MCF 10A (cell line): ENCODE measurements around the gene NAT8L. TPM values are rescaled to one million over a fixed set of nuclear protein-coding genes. Genes with fewer than 3 reads are reported as not detected.
"Not testable (repeated sequence)": the region's sequence is repeated elsewhere in the genome, so short reads cannot be mapped to it uniquely, and the experiment has no call there.

Experiments used
- BruUV-seq: library from RNA; stranded (reverse); fragments of 400-500 nt; replicated peaks from 2 replicates; lab custom pipeline; 2021; lab: Mats Ljungman, UMichigan
- CTCF ChIA-PET: fragments of 300-600 bp; sonication (Branson Sonifier 250); formaldehyde crosslinking; extraction: SDS; loops from one replicate; lab custom pipeline; 2021; ENCODE audit warnings: antibody characterized with exemption, inconsistent platforms; lab: Yijun Ruan, JAX
- POLR2A ChIA-PET: fragments of 300-600, 350-650 bp; sonication (Branson Sonifier 250); formaldehyde crosslinking; extraction: SDS; loops from one replicate; lab custom pipeline; 2020; ENCODE audit warnings: antibody characterized with exemption, inconsistent platforms; lab: Yijun Ruan, JAX
- DNase-seq: peaks from one replicate; pipeline ENCODE4 v3.0.0-alpha.2; 2018; ENCODE audit not compliant: unreplicated experiment
- H3K27ac Mint-ChIP-seq: one replicate; pipeline ENCODE4 v1.8.0; 2022; ENCODE audit warnings: mild to moderate bottlenecking, low read depth, mixed read lengths; ENCODE audit not compliant: unreplicated experiment
- H3K27me3 Mint-ChIP-seq: one replicate; pipeline ENCODE4 v1.8.0; 2022; ENCODE audit warnings: mixed read lengths; ENCODE audit not compliant: insufficient read depth, unreplicated experiment
- H3K36me3 Mint-ChIP-seq: one replicate; pipeline ENCODE4 v1.8.0; 2022; ENCODE audit warnings: mild to moderate bottlenecking, moderate library complexity, mixed read lengths; ENCODE audit not compliant: insufficient read depth, unreplicated experiment
- H3K4me1 Mint-ChIP-seq: one replicate; pipeline ENCODE4 v1.8.0; 2022; ENCODE audit warnings: mixed read lengths; ENCODE audit not compliant: insufficient read depth, unreplicated experiment
- H3K4me3 Mint-ChIP-seq: one replicate; pipeline ENCODE4 v1.8.0; 2022; ENCODE audit warnings: mild to moderate bottlenecking, moderate library complexity, mixed read lengths; ENCODE audit not compliant: unreplicated experiment
- H3K9me3 Mint-ChIP-seq: one replicate; pipeline ENCODE4 v1.8.0; 2022; ENCODE audit warnings: mixed read lengths; ENCODE audit not compliant: unreplicated experiment
- intact Hi-C: fragments of 100-400 bp; cut with micrococcal nuclease; formaldehyde crosslinking; loops from 2 replicates; pipeline ENCODE4 v1.14.1; 2022
- total RNA-seq: library from RNA; stranded (reverse); gene quantifications from 2 replicates; pipeline ENCODE4 v1.2.3, GENCODE V29; 2022
- TF ChIP-seq, protein P1 (sequence below): fragments of 200-600 bp; IDR thresholded peaks from one replicate; pipeline ENCODE4 v1.8.0; 2022; ENCODE audit warnings: antibody characterized with exemption, mild to moderate bottlenecking; ENCODE audit not compliant: unreplicated experiment

NAT8L gene
- total RNA-seq, 1 experiment from 2014 or later = 0.79 TPM

DNA sequence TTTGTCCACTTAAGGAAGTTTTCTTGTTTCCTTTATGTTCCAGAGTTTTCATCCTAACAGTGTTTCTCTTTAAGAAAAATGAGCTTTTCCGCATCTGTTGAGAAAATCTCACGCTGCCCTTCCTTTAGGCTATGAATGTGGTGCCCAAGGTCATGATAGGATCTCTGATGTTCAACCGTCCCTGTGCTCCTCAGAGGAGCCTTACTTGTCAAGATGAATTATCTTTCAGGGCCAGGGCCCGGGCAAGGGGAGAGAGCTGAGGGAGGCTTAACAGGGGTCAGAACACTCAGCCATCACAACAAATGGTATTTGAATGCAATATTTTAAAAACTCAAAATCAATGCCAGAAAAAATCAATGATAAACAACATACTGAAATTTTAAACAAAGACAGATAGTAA lies 44.1 kb upstream of the NAT8L start:
- ChIA-PET POLR2A (interaction anchor here (0.6 kb wide), 1 partner anchor 160 kb away, joined by 3 read pairs; no protein-coding TSS in a partner anchor), CTCF (interaction anchor here (0.5 kb wide), 2 partner anchors 20 to 257 kb away, joined by 3 read pairs; no protein-coding TSS in a partner anchor)
- H3K27ac Mint-ChIP-seq = no peak overlapping the region
- no TSS peak for BruUV-seq
- intact Hi-C loops = no loop called here
- no peak overlapping the region for H3K4me3 Mint-ChIP-seq
- peaks cover 4% of the 10 kb centered on the region for H3K27me3 Mint-ChIP-seq
- TF ChIP-seq, protein P1, sequence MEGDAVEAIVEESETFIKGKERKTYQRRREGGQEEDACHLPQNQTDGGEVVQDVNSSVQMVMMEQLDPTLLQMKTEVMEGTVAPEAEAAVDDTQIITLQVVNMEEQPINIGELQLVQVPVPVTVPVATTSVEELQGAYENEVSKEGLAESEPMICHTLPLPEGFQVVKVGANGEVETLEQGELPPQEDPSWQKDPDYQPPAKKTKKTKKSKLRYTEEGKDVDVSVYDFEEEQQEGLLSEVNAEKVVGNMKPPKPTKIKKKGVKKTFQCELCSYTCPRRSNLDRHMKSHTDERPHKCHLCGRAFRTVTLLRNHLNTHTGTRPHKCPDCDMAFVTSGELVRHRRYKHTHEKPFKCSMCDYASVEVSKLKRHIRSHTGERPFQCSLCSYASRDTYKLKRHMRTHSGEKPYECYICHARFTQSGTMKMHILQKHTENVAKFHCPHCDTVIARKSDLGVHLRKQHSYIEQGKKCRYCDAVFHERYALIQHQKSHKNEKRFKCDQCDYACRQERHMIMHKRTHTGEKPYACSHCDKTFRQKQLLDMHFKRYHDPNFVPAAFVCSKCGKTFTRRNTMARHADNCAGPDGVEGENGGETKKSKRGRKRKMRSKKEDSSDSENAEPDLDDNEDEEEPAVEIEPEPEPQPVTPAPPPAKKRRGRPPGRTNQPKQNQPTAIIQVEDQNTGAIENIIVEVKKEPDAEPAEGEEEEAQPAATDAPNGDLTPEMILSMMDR = no peak
- no peak for DNase-seq
- H3K36me3 Mint-ChIP-seq = peaks cover 5% of the 10 kb centered on the region
- no peaks in the 10 kb centered on the region for H3K9me3 Mint-ChIP-seq
- H3K4me1 Mint-ChIP-seq = peaks cover 1% of the 10 kb centered on the region

DNA sequence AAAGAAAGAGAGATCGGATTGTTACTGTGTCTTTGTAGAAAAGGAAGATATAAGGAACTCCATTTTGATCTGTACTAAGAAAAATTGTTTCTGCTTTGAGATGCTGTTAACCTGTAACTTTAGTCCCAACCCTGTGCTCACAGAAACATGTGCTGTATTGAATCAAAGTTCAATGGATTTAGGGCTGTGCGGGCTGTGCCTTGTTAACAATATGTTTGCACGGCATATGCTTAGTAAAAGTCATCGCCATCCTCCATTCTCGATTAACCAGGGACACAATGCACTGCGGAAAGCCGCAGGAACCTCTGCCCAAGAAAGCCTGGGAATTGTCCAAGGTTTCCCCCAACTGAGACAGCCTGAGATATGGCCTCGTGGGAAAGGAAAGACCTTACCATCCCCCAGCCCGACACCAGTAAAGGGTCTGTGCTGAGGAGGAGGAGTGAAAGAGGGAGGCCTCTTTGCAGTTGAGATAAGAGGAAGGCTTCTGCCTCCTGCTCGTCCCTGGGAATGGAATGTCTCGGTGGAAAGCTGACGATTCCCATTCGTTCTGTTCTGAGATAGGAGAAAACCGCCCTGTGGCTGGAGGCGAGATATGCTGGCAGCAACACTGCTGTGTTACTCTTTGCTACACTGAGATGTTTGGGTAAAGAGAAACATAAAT lies 37.6 kb upstream of the NAT8L start:
- H3K4me1 Mint-ChIP-seq, BruUV-seq, H3K9me3 Mint-ChIP-seq, DNase-seq, H3K4me3 Mint-ChIP-seq, POLR2A ChIA-PET, intact Hi-C loops, CTCF ChIA-PET, H3K36me3 Mint-ChIP-seq, H3K27ac Mint-ChIP-seq: not testable (repeated sequence)
- H3K27me3 Mint-ChIP-seq = peaks cover 17% of the 10 kb centered on the region

DNA sequence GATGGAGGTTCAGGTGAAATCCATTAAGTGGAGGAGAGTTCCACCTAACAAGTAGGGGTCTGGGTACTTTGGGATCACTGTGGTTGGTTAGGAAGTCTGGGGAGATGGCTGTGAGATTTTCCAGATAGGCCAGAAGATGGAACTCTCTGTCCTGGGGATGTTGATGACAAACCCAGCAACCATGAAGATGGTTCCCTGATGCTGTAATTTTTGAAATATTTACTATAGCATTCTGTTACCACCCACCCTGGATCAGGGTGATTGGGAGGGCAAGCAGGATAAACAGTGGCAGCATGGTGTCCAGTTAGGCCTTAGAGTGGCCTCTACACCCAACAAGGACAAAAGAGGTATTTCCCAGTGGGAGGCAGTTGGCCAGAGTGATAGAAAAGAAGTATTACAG lies 34.4 kb upstream of the NAT8L start:
- H3K27me3 Mint-ChIP-seq = peaks cover 35% of the 10 kb centered on the region
- no TSS peak for BruUV-seq
- ChIA-PET POLR2A (interaction anchor here (0.6 kb wide), 1 partner anchor 1252 kb away, joined by 4 read pairs; no protein-coding TSS in a partner anchor), CTCF (no interaction called here)
- H3K9me3 Mint-ChIP-seq = no peaks in the 10 kb centered on the region
- H3K4me3 Mint-ChIP-seq = no peak overlapping the region
- TF ChIP-seq, protein P1 = no peak
- intact Hi-C loops = no loop called here
- peaks cover 6% of the 10 kb centered on the region for H3K36me3 Mint-ChIP-seq
- no peaks in the 10 kb centered on the region for H3K4me1 Mint-ChIP-seq
- no peak for DNase-seq
- no peak overlapping the region for H3K27ac Mint-ChIP-seq

DNA sequence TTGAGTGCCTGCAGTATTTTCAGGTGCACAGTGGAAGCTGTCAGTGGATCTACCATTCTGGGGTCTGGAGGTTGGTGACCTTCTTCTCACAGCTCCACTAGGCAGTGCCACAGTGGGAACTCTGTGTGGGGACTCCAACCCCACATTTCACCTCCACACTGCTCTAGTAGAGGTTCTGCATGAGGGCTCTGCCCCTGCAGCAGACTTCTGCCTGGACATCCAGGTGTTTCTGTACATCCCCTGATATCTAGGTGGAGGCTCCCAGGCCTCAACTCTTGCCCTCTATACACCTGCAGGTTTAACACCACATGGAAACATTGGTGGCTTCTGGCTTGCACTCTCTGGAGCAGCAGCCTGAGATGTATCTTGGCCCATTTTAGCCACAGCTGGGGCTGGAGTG lies 33.3 kb upstream of the NAT8L start:
- Mint-ChIP-seq H3K4me3 (no peak overlapping the region), H3K36me3 (peaks cover 6% of the 10 kb centered on the region), H3K9me3 (peaks cover under 1% of the 10 kb centered on the region), H3K4me1 (no peaks in the 10 kb centered on the region), H3K27me3 (peaks cover 35% of the 10 kb centered on the region), H3K27ac (no peak overlapping the region)
- no TSS peak for BruUV-seq
- TF ChIP-seq, protein P1 = no peak
- no peak for DNase-seq
- ChIA-PET CTCF (no interaction called here), POLR2A (interaction anchor here (0.7 kb wide), 1 partner anchor 10 kb away, joined by 3 read pairs; no protein-coding TSS in a partner anchor)
- intact Hi-C loops = no loop called here

DNA sequence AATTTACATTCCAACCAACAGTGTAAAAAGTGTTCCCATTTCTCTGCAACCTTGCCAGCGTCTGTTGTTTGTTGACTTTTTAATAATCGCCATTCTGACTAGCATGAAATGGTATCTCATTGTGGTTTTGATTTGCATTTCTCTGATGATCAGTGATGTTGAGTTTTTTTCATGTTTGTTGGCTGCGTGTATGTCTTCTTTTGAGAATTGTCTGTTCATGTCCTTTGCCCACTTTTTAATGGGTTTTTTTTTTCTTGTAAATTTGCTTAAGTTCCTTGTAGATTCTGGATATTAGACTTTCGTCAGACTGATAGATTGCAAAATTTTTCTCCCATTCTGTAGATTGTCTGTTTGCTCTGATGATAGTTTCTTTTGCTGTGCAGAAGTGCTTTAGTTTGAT lies 32.0 kb upstream of the NAT8L start:
- H3K4me3 Mint-ChIP-seq, H3K36me3 Mint-ChIP-seq, H3K4me1 Mint-ChIP-seq, BruUV-seq, intact Hi-C loops, H3K9me3 Mint-ChIP-seq, DNase-seq, POLR2A ChIA-PET, CTCF ChIA-PET, H3K27ac Mint-ChIP-seq: not testable (repeated sequence)
- peaks cover 38% of the 10 kb centered on the region for H3K27me3 Mint-ChIP-seq

DNA sequence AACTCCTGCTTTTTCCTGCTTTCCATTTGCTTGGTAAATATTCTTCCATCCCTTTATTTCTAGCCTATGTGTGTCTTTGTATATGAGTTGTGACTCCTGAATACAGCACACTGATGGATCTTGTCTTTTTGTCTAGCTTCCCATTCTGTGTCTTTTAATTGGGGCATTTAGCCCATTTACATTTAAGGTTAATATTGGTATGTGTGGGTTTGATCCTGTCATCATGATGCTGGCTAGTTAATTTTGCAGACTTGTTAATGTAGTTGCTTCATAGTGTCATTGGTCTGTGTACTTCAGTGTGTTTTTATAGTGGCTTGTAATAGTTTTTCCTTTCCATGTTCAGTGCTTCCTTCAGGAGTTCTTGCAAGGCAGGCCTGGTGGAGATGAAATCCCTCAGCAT lies 28.0 kb upstream of the NAT8L start:
- intact Hi-C loops, DNase-seq, H3K9me3 Mint-ChIP-seq, H3K4me1 Mint-ChIP-seq, POLR2A ChIA-PET, BruUV-seq, H3K36me3 Mint-ChIP-seq, H3K4me3 Mint-ChIP-seq, CTCF ChIA-PET, H3K27ac Mint-ChIP-seq: not testable (repeated sequence)
- H3K27me3 Mint-ChIP-seq = peaks cover 38% of the 10 kb centered on the region
